Skin of body (tissue), 2 donors: ENCODE data around the gene ZBTB5. TPM values are rescaled to one million over a fixed set of nuclear protein-coding genes. Genes with fewer than 3 reads are reported as not detected.
"Not testable (repeated sequence)": the region's sequence is repeated elsewhere in the genome, so short reads cannot be mapped to it uniquely, and the experiment has no call there.

ENCODE experiments used
- DNase-seq: peaks from one replicate; lab custom pipeline; 2025; lab: John Stamatoyannopoulos, UW
- total RNA-seq: library from RNA; depleted of rRNA; stranded (reverse); fragments of >200 nt; gene quantifications from one replicate; pipeline ENCODE4 v1.2.3, GENCODE V29; 2014

ZBTB5 gene
- total RNA-seq, 1 donor from 2014 or later: 16.4 TPM

- peak; percentile 79 for DNase-seq
Observed at GRCh38 chr9:37486616-37487548, 21.6 kb upstream of the ZBTB5 start.

- DNase-seq: no peak
Observed at GRCh38 chr9:37486256-37486615, 21.0 kb upstream of the ZBTB5 start.

GRCh38 chr9:37485389-37486255 lies 20.4 kb upstream of the ZBTB5 start, which contains the start of gene POLR1E:
Gene POLR1E, plus strand, starts transcription at chr9:37485948. Its CDS starts 100 bp downstream, at chr9:37486048.
- peak; percentile 67 for DNase-seq

- no peak for DNase-seq
Observed at GRCh38 chr9:37480759-37481158, 15.5 kb upstream of the ZBTB5 start.

GRCh38 chr9:37477987-37478619 lies 12.9 kb upstream of the ZBTB5 start:
- DNase-seq: not testable (repeated sequence)

- not testable (repeated sequence) for DNase-seq
Observed at GRCh38 chr9:37477443-37477842, 12.2 kb upstream of the ZBTB5 start.

- DNase-seq: no peak
Observed at GRCh38 chr9:37476930-37477329, 11.7 kb upstream of the ZBTB5 start.

- no peak for DNase-seq
Observed at GRCh38 chr9:37474438-37474837, 9.2 kb upstream of the ZBTB5 start.

GRCh38 chr9:37473982-37474381 lies 8.7 kb upstream of the ZBTB5 start:
- DNase-seq: not testable (repeated sequence)

- DNase-seq: peak; percentile 33
Observed at GRCh38 chr9:37471942-37472684, 6.9 kb upstream of the ZBTB5 start.

- DNase-seq: no peak
Observed at GRCh38 chr9:37468620-37469019, 3.4 kb upstream of the ZBTB5 start.

- DNase-seq: not testable (repeated sequence)
Observed at GRCh38 chr9:37467530-37467929, 2.3 kb upstream of the ZBTB5 start.

- peak; percentile 45 for DNase-seq
Observed at GRCh38 chr9:37466037-37466709, 923 bp upstream of the ZBTB5 start.

- peak; percentile 68 for DNase-seq
Observed at GRCh38 chr9:37464426-37465248, 613 bp downstream of the ZBTB5 start.

GRCh38 chr9:37464006-37464405 lies 1.2 kb downstream of the ZBTB5 start:
- DNase-seq: peak; percentile 8

- DNase-seq: peak; percentile 6
Observed at GRCh38 chr9:37456817-37457216, 8.4 kb downstream of the ZBTB5 start.

- DNase-seq: no peak
Observed at GRCh38 chr9:37455884-37456647, 9.2 kb downstream of the ZBTB5 start.

- DNase-seq: no peak
Observed at GRCh38 chr9:37454238-37454637, 11.0 kb downstream of the ZBTB5 start.

GRCh38 chr9:37453827-37454226 lies 11.4 kb downstream of the ZBTB5 start:
- no peak for DNase-seq
